Measurements from ENCODE around the gene ADGRD1. TPM values are rescaled to one million over a fixed set of nuclear protein-coding genes. Genes with fewer than 3 reads are reported as not detected.

Gene ADGRD1
- total RNA-seq, 1 donor from 2014 or later, result 1.0 TPM

- no peak overlapping the region for H3K27ac Mint-ChIP-seq (ENCODE audit: unreplicated experiment)
- no peaks in the 10 kb centered on the region for H3K36me3 Mint-ChIP-seq (ENCODE audit: unreplicated experiment)
- TF ChIP-seq, protein P1, sequence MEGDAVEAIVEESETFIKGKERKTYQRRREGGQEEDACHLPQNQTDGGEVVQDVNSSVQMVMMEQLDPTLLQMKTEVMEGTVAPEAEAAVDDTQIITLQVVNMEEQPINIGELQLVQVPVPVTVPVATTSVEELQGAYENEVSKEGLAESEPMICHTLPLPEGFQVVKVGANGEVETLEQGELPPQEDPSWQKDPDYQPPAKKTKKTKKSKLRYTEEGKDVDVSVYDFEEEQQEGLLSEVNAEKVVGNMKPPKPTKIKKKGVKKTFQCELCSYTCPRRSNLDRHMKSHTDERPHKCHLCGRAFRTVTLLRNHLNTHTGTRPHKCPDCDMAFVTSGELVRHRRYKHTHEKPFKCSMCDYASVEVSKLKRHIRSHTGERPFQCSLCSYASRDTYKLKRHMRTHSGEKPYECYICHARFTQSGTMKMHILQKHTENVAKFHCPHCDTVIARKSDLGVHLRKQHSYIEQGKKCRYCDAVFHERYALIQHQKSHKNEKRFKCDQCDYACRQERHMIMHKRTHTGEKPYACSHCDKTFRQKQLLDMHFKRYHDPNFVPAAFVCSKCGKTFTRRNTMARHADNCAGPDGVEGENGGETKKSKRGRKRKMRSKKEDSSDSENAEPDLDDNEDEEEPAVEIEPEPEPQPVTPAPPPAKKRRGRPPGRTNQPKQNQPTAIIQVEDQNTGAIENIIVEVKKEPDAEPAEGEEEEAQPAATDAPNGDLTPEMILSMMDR (IDR thresholded peaks at IDR 0.05), result no peak
- H3K9me3 Mint-ChIP-seq (ENCODE audit: unreplicated experiment), result peaks cover 4% of the 10 kb centered on the region
- H3K4me1 Mint-ChIP-seq (ENCODE audit: unreplicated experiment), result peaks cover 2% of the 10 kb centered on the region
- no peak overlapping the region for H3K4me3 Mint-ChIP-seq (ENCODE audit: unreplicated experiment)
- peaks cover 3% of the 10 kb centered on the region for H3K27me3 Mint-ChIP-seq (ENCODE audit: unreplicated experiment)
- DNase-seq (ENCODE audit: extremely low spot score, unreplicated experiment), result no peak
Measured at GRCh38 chr12:131106349-131106941, 152.7 kb downstream of the ADGRD1 start.

DNA sequence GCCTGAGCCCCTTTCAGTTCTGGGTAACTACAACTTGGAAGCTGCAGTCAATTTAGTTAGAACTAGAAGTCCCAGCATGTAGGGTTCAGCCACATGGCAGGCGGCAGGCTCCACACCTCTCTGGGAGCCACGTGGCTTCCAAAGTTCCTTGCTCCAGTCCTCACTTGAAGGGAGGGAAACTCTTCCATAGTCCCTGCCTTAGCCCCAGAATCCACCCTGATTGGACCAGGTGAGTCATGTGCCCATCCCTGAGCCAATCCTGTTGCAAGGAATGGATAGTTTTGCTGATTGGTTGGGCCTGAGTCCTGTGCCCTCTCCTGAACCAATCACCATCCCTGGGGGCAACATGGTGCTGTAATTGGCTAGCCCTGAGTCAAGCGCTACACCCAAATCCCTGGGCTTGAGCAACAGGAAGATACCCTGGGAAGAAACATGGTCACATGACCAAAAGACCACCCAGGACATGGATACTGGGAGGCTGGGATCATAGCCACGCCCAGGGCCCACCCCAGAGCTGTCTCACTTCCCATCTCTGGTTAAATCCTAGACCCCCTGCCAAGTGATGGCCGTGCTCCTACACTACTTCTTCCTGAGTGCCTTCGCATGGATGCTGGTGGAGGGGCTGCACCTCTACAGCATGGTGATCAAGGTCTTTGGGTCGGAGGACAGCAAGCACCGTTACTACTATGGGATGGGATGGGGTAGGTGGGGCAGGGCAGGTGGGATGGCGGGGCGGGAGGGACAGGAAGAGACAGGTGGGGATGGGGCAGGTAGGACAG is 154.7 kb downstream of the ADGRD1 start:
- Mint-ChIP-seq H3K4me3 (ENCODE audit: unreplicated experiment) (no peak overlapping the region), H3K27me3 (ENCODE audit: unreplicated experiment) (peaks cover 3% of the 10 kb centered on the region), H3K4me1 (ENCODE audit: unreplicated experiment) (peaks cover 11% of the 10 kb centered on the region), H3K36me3 (ENCODE audit: unreplicated experiment) (no peaks in the 10 kb centered on the region), H3K9me3 (ENCODE audit: unreplicated experiment) (peaks cover 4% of the 10 kb centered on the region), H3K27ac (ENCODE audit: unreplicated experiment) (no peak overlapping the region)
- no peak for DNase-seq (ENCODE audit: extremely low spot score, unreplicated experiment)
- TF ChIP-seq, protein P1 (IDR thresholded peaks at IDR 0.05), result no peak

DNA sequence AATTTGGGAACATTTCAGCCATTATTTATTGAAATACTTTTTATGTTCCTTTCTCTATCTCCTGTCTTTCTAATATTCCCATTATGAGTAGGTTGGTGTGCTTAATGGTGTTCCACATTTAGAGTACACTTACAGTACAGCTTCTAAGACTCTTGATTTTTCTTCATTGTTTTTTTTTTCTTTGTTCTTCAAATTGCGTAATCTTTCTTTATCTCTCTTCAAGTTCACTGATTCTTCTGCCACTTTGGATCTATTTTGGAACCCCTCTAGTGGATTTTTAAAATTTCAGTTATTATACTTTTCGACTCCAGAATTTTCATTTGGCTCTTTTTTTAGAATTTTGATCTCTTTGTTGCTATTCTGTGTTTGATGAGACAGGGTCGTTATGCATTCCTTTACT is 157.7 kb downstream of the ADGRD1 start:
- DNase-seq (ENCODE audit: extremely low spot score, unreplicated experiment), result no peak
- Mint-ChIP-seq H3K4me3 (ENCODE audit: unreplicated experiment) (no peak overlapping the region), H3K27me3 (ENCODE audit: unreplicated experiment) (peaks cover 3% of the 10 kb centered on the region), H3K27ac (ENCODE audit: unreplicated experiment) (no peak overlapping the region), H3K4me1 (ENCODE audit: unreplicated experiment) (peaks cover 25% of the 10 kb centered on the region), H3K36me3 (ENCODE audit: unreplicated experiment) (no peaks in the 10 kb centered on the region), H3K9me3 (ENCODE audit: unreplicated experiment) (peaks cover 4% of the 10 kb centered on the region)
- TF ChIP-seq, protein P1 (IDR thresholded peaks at IDR 0.05), result no peak

DNA sequence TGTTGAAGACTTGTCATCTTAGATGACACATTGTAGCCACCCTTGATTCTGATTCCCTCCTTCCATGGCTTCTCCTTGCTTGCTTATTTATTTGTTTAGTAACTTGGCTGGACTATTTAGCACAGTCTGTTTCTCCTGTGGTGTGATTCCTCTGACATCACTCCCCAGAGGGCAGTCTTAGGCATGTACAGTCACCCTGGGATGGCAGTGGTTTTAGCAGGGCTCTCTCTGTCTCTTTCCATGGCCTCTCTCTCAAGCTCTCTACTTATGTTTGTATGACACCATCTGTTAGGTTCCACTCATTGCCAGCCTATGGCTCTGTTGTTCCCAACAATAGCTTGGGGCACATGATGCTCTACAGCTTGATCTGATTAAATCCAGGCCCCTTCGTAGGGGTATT is 158.3 kb downstream of the ADGRD1 start:
- no peaks in the 10 kb centered on the region for H3K27me3 Mint-ChIP-seq (ENCODE audit: unreplicated experiment)
- TF ChIP-seq, protein P1 (IDR thresholded peaks at IDR 0.05), result no peak
- H3K4me3 Mint-ChIP-seq (ENCODE audit: unreplicated experiment), result no peak overlapping the region
- DNase-seq (ENCODE audit: extremely low spot score, unreplicated experiment), result no peak
- peaks cover 28% of the 10 kb centered on the region for H3K4me1 Mint-ChIP-seq (ENCODE audit: unreplicated experiment)
- H3K36me3 Mint-ChIP-seq (ENCODE audit: unreplicated experiment), result no peaks in the 10 kb centered on the region
- H3K27ac Mint-ChIP-seq (ENCODE audit: unreplicated experiment), result no peak overlapping the region
- H3K9me3 Mint-ChIP-seq (ENCODE audit: unreplicated experiment), result peaks cover 4% of the 10 kb centered on the region

DNA sequence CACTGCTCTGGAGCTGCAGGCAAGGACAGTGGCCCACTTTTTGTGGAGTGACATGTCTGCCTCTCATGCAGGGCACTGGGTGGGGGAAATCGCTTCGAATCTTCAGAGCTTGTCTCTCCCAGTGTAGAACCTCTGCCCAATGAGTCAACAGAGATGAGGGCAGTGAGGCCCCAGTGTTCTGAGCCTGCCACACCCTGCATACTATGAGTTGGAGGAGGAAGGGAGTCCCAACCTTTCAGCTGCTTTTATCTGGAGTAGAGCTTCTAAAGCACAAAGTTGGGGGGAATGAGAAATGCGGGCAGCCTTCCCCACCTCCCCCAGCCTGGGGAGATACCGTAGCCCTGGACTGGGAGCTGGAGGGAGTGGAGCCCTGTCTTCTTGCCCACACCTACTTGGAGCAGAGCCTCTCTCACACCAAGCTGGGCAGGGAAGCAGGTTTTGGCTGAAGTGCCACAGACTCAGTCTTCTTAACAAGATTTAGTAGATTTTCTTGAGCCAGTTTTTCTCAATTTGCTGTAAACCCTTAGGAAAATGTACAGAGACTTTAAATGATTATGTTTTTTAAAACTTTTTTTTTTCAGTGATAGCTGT is 159.1 kb downstream of the ADGRD1 start:
- H3K27ac Mint-ChIP-seq (ENCODE audit: unreplicated experiment), result no peak overlapping the region
- no peak for DNase-seq (ENCODE audit: extremely low spot score, unreplicated experiment)
- H3K9me3 Mint-ChIP-seq (ENCODE audit: unreplicated experiment), result peaks cover 4% of the 10 kb centered on the region

More for the DNA sequence above, 159.1 kb downstream of the ADGRD1 start:
- Mint-ChIP-seq H3K4me1 (ENCODE audit: unreplicated experiment) (peaks cover 29% of the 10 kb centered on the region), H3K36me3 (ENCODE audit: unreplicated experiment) (no peaks in the 10 kb centered on the region), H3K4me3 (ENCODE audit: unreplicated experiment) (no peak overlapping the region), H3K27me3 (ENCODE audit: unreplicated experiment) (no peaks in the 10 kb centered on the region)
- TF ChIP-seq, protein P1 (IDR thresholded peaks at IDR 0.05), result no peak

Data from osteocyte (in vitro differentiated cells).